T-cell (primary cell): ENCODE measurements around the gene MORN1. TPM values are rescaled to one million over a fixed set of nuclear protein-coding genes. Genes with fewer than 3 reads are reported as not detected.

Source experiments
- ATAC-seq, 4 experiments: fragments of 200-7000 bp in 3 of 4; fragments of 150-1000 bp in 1 of 4; cut with Tn5 transposase; replicated peaks in 1 of 4; 1 replicate in 3 of 4; 2 replicates in 1 of 4; pipeline ENCODE4 v1.10.0; 2021; ENCODE audit warnings: moderate library complexity in 3 of 4, mild to moderate bottlenecking in 2 of 4, moderate number of reproducible peaks in 1 of 4
- CTCF ChIA-PET, 2 donors: fragments of 300-600 bp; sonication (Branson Sonifier 250); formaldehyde crosslinking; loops; one replicate each; lab custom pipeline; 2022; ENCODE audit warnings: antibody characterized with exemption in 2 of 2; lab: Charles Lee
- POLR2A ChIA-PET, 2 donors: fragments of 300-600 bp; sonication (Branson Sonifier 250); formaldehyde crosslinking; loops; one replicate each; lab custom pipeline; 2022; ENCODE audit warnings: antibody characterized with exemption in 2 of 2; lab: Charles Lee
- DNase-seq, 35 experiments: peaks; one replicate each; pipeline versions ENCODE4 v3.0.0 to v3.0.0-alpha.2; 2013 to 2023
- H3K27ac ChIP-seq: one replicate; pipeline ENCODE4 v1.5.1; 2013; ENCODE audit warnings: low read length
- H3K27me3 ChIP-seq, 2 experiments: replicated peaks in 1 of 2; 1 replicate in 1 of 2; 2 replicates in 1 of 2; pipeline versions ENCODE4 v1.6.1 to v1.7.0; 2013; ENCODE audit warnings: low read length in 1 of 2, mixed read lengths in 1 of 2; ENCODE audit not compliant: control insufficient read depth in 2 of 2, insufficient read depth in 2 of 2; ENCODE audit errors: extremely low read depth in 1 of 2
- H3K36me3 ChIP-seq, 2 donors: 1 replicate in 1 of 2; 2 replicates in 1 of 2; pipeline versions ENCODE4 v1.6.1 to v1.7.0; 2013; ENCODE audit warnings: low read length in 1 of 2; ENCODE audit not compliant: control insufficient read depth in 2 of 2, insufficient read depth in 1 of 2; ENCODE audit errors: extremely low read depth in 1 of 2
- H3K4me1 ChIP-seq, 2 experiments: 1 replicate in 1 of 2; 2 replicates in 1 of 2; pipeline versions ENCODE4 v1.6.1 to v1.7.0; 2013; ENCODE audit warnings: low read length in 2 of 2, mixed read lengths in 1 of 2; ENCODE audit not compliant: insufficient read depth in 2 of 2, control insufficient read depth in 1 of 2; ENCODE audit errors: extremely low read depth in 1 of 2
- H3K4me3 ChIP-seq, 2 donors: 1 replicate in 1 of 2; 2 replicates in 1 of 2; pipeline versions ENCODE4 v1.5.1 to v1.7.0; 2013; ENCODE audit warnings: mild to moderate bottlenecking in 2 of 2, low read length in 1 of 2, moderate library complexity in 1 of 2; ENCODE audit not compliant: control insufficient read depth in 1 of 2; ENCODE audit errors: extremely low read depth in 1 of 2
- H3K9me3 ChIP-seq: 2 replicates; pipeline ENCODE4 v1.7.0; 2013
- H3K27ac Mint-ChIP-seq, 2 donors: one replicate each; pipeline ENCODE4 v1.8.0; 2020 to 2021; ENCODE audit warnings: mild to moderate bottlenecking in 2 of 2, mixed read lengths in 2 of 2
- H3K27me3 Mint-ChIP-seq, 2 donors: one replicate each; pipeline ENCODE4 v1.8.0; 2021 to 2022; ENCODE audit warnings: mixed read lengths in 2 of 2
- H3K36me3 Mint-ChIP-seq: one replicate; pipeline ENCODE4 v1.8.0; 2021; ENCODE audit warnings: mixed read lengths
- H3K4me1 Mint-ChIP-seq, 3 donors: one replicate each; pipeline ENCODE4 v1.8.0; 2020 to 2022; ENCODE audit warnings: mixed read lengths in 3 of 3, mild to moderate bottlenecking in 1 of 3
- H3K4me3 Mint-ChIP-seq, 3 donors: one replicate each; pipeline ENCODE4 v1.8.0; 2020 to 2022; ENCODE audit warnings: mild to moderate bottlenecking in 3 of 3, mixed read lengths in 3 of 3, moderate library complexity in 3 of 3
- H3K9me3 Mint-ChIP-seq, 3 donors: one replicate each; pipeline ENCODE4 v1.8.0; 2020 to 2022; ENCODE audit warnings: mixed read lengths in 3 of 3
- WGBS: methylation state at CpG from one replicate; pipeline ENCODE4 v1.1.5; 2013; ENCODE audit warnings: missing lambda C conversion rate; ENCODE audit not compliant: insufficient coverage; 5-methylcytosine and 5-hydroxymethylcytosine counted together
- total RNA-seq, 35 experiments: library from RNA in 6 of 35; stranded (reverse) in 6 of 35; fragments of 120-200 nt in 1 of 35; gene quantifications; one replicate each; pipeline versions ENCODE4 v1.2.1 to v1.2.4 and lab custom pipeline; 2013 to 2026

The MORN1 gene
- total RNA-seq, 5 donors from 2014 or later (not counting 1 experiment from before 2014, with no cell fraction given) = 8.2 to 17.5 (median 13.2) TPM

DNA sequence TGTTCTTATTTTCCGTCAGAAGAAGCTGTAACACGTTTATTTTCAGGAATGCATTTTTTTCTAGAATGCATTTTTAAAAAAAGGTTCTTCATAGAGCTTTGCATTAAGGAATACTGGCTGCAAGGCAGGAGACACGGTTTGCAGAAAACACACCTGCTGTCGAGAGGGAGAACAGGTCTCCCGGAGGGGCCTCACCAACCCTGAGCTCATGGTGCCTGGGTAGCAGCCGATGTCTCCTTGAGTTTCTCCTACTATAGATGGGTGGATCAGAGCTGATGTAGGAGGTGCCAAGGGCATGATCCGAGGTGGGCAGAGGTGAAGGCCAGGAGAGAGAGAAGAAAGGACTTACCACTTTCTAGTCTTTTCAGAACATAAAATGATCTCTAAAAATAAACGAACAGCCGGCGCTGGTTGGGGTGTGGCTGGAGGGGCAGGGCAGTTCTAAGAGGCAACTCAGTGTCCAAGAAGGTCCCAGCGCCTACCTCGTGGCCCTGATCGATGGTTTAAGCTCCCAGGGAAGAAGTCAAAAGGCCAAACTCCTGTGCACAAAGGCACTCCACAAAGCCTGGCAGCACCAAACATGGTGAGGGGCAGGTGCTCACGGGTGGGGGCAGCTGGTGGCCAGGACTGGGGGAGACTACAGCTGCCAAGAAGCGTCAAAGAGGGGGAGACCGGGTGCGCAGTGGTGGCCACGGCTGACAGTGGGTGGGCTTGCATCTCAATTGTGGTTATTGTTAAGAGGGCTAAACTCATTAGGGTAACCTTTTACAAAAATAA lies 12.2 kb downstream of the MORN1 start:
- H3K4me1 ChIP-seq = peaks cover 4 to 14% of the 10 kb centered on the region in 2 experiments
- ATAC-seq = no peak
- no peak overlapping the region for H3K27ac ChIP-seq
- Mint-ChIP-seq H3K27ac (no peak overlapping the region), H3K9me3 (no peaks in the 10 kb centered on the region), H3K4me1 (peaks cover 0 to 2% (median 0%) of the 10 kb centered on the region in 3 donors), H3K27me3 (no peaks in the 10 kb centered on the region), H3K36me3 (no peaks in the 10 kb centered on the region), H3K4me3 (no peak overlapping the region)
- no peaks in the 10 kb centered on the region for H3K9me3 ChIP-seq
- POLR2A ChIA-PET = no interaction called here
- DNase-seq = no peak
- no peak overlapping the region for H3K4me3 ChIP-seq
- H3K27me3 ChIP-seq = peaks cover 0 to 6% of the 10 kb centered on the region in 2 experiments
- WGBS = 85% methylated on average over 9 of the region's 18 CpGs
- CTCF ChIA-PET = no interaction called here
- H3K36me3 ChIP-seq = no peaks in the 10 kb centered on the region

DNA sequence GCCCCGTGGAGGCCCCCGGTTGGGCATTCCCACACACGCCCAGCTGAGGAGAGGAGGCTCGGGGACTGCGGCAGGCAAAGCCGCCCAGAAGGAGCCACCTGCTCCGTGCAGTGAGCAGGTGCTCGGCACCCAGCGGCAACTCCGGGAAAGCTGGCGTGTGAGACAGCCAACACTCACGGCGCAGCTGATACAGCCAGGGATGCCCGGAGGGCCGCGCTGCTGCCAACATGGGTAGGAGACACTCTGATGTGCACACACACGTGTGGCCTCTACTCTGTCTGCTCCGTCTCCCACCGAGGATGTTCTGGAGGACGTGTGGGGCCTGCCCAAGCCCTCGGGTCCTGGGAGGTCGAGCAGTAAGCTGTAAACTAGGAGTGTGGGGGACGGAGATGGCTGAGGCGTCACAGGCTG lies 12.9 kb downstream of the MORN1 start:
- CTCF ChIA-PET = no interaction called here
- Histone ChIP-seq H3K36me3 (no peaks in the 10 kb centered on the region), H3K27me3 (peaks cover 0 to 13% of the 10 kb centered on the region in 2 experiments), H3K9me3 (no peaks in the 10 kb centered on the region), H3K4me3 (no peak overlapping the region), H3K27ac (no peak overlapping the region), H3K4me1 (peaks cover 4 to 14% of the 10 kb centered on the region in 2 experiments)
- POLR2A ChIA-PET = no interaction called here
- no peaks in the 10 kb centered on the region for H3K9me3 Mint-ChIP-seq
- peaks cover 0 to 2% (median 0%) of the 10 kb centered on the region in 3 donors for H3K4me1 Mint-ChIP-seq
- no peaks in the 10 kb centered on the region for H3K36me3 Mint-ChIP-seq
- ATAC-seq (no peak), DNase-seq (no peak)
- no peaks in the 10 kb centered on the region for H3K27me3 Mint-ChIP-seq
- WGBS = 92% methylated on average over 24 of the region's 24 CpGs
- H3K27ac Mint-ChIP-seq = no peak overlapping the region
- H3K4me3 Mint-ChIP-seq = no peak overlapping the region

DNA sequence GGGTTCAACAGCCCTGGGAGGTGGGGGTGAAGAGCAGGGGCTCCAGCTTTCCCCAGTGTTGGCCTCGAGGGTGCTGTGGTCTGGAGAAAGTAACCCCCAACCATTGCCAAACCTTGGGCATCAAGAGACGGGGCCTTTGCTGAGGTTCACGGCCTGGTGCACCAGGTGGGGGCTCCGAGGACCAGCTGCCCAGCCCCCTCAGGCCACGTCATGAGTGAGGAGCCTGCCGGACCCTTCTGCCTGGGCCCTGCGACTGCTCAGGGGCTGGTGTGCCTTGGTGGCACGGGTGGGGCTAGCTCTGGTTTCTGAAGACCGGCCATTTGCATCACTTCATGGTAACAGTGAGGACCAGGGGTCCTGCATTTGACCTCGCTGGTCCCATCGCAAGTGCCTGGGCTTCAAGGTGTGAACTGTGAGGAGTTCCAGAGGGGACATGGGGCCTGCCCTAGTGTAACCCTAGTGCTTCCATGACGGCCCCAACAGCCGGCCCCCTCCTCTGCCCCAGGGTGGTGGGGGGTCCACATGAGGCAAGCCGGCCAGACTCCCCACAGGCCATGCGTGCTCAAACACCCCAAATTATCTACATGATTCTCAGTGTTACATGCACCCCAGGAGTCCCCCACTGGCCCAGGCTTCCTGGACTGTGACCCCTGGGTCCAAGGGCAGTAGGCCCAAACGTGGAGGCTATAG lies 13.5 kb downstream of the MORN1 start:
- H3K36me3 Mint-ChIP-seq = no peaks in the 10 kb centered on the region
- no peaks in the 10 kb centered on the region for H3K27me3 Mint-ChIP-seq
- no peak for ATAC-seq
- peaks cover 4 to 14% of the 10 kb centered on the region in 2 experiments for H3K4me1 ChIP-seq
- H3K27ac Mint-ChIP-seq = no peak overlapping the region
- peaks cover 0 to 2% (median 0%) of the 10 kb centered on the region in 3 donors for H3K4me1 Mint-ChIP-seq
- H3K4me3 Mint-ChIP-seq = no peak overlapping the region
- ChIA-PET POLR2A (no interaction called here), CTCF (no interaction called here)
- no peak overlapping the region for H3K4me3 ChIP-seq
- no peaks in the 10 kb centered on the region for H3K36me3 ChIP-seq
- H3K9me3 ChIP-seq = no peaks in the 10 kb centered on the region
- H3K9me3 Mint-ChIP-seq = no peaks in the 10 kb centered on the region
- peaks cover 0 to 15% of the 10 kb centered on the region in 2 experiments for H3K27me3 ChIP-seq
- 93% methylated on average over 13 of the region's 16 CpGs for WGBS
- H3K27ac ChIP-seq = no peak overlapping the region
- DNase-seq = no peak

DNA sequence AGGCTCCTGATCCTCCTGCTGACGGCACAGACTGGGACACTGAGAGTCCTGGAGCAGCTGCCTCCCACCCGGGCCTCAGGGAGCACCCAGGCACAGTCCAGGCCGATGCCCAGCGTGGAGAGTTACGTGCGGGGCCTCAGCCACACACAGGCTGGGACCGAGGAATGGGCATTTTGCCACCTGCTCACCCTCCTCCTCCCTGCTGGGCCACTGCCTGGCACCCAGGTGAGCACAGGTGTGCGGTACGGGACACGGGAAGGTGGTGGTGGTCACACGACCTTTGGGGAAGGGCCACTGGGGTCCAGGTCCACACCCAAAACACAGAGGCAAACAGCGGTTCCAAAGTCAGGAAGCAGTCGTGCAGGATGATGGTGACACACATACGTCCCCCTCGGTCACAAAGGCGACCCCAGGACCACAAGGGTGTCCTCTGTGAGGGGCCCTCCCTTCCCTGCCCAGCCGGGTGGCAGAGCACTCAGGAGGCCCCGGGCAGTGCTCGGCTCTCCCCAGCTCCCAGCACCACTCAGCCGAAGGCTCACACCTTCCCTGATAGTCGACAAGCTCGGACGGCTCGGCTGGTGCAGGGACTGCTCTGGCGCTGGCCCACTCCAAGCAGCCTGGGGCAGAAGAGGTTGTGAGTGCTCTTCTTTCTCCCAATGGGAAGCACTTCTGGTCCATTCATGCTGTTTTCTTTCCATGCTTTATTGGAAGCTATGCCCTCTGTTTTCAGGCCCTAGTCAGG lies 14.3 kb downstream of the MORN1 start:
- CTCF ChIA-PET = interaction anchor here in 1 of 2 donors (0.6 kb wide), 1 partner anchor 188 kb away, joined by 4 read pairs; no protein-coding TSS in a partner anchor
- Mint-ChIP-seq H3K27me3 (no peaks in the 10 kb centered on the region), H3K4me3 (no peak overlapping the region), H3K9me3 (no peaks in the 10 kb centered on the region), H3K36me3 (no peaks in the 10 kb centered on the region), H3K4me1 (peaks cover 0 to 2% (median 0%) of the 10 kb centered on the region in 3 donors), H3K27ac (no peak overlapping the region)
- H3K4me1 ChIP-seq = peaks cover 3 to 8% of the 10 kb centered on the region in 2 experiments
- ATAC-seq (no peak), DNase-seq (no peak)
- WGBS = 94% methylated on average over 23 of the region's 25 CpGs
- H3K4me3 ChIP-seq = no peak overlapping the region
- no peak overlapping the region for H3K27ac ChIP-seq
- peaks cover 0 to 15% of the 10 kb centered on the region in 2 experiments for H3K27me3 ChIP-seq
- no peaks in the 10 kb centered on the region for H3K9me3 ChIP-seq
- POLR2A ChIA-PET = no interaction called here
- no peaks in the 10 kb centered on the region for H3K36me3 ChIP-seq

DNA sequence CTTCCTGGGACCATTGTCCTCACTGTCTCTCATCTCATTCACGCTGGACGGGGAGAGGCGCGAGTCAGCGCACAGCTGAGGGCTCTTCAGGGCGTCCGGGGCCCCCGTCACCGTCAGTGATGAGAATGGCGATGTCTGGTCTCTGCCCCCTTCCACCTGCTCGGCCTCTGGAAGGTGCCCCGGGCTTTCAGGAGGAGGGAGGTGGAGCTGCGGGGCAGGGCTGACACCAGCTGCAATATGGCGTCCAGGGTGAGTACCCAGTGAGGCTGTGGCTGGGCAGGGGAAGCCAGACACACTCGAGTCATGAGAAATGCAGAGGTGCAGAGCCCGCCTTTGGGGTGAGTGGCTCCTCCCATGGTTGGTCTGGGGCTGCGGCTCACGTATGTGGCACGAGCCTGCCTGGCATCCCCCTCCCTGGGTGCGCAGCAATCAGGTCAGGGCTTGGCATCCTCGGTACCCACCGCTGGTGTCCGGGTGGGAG lies 15.1 kb downstream of the MORN1 start:
- POLR2A ChIA-PET = no interaction called here
- no peak overlapping the region for H3K4me3 ChIP-seq
- CTCF ChIA-PET = interaction anchor here in 1 of 2 donors (0.6 kb wide), 1 partner anchor 187 kb away, joined by 4 read pairs; no protein-coding TSS in a partner anchor
- Mint-ChIP-seq H3K4me3 (no peak overlapping the region), H3K27ac (no peak overlapping the region), H3K9me3 (no peaks in the 10 kb centered on the region), H3K36me3 (no peaks in the 10 kb centered on the region), H3K27me3 (no peaks in the 10 kb centered on the region), H3K4me1 (no peaks in the 10 kb centered on the region)
- 86% methylated on average over 23 of the region's 23 CpGs for WGBS
- H3K27ac ChIP-seq = no peak overlapping the region
- DNase-seq = no peak
- peaks cover 0 to under 1% of the 10 kb centered on the region in 2 experiments for H3K4me1 ChIP-seq
- peaks cover 0 to 15% of the 10 kb centered on the region in 2 experiments for H3K27me3 ChIP-seq
- no peaks in the 10 kb centered on the region for H3K9me3 ChIP-seq
- H3K36me3 ChIP-seq = no peaks in the 10 kb centered on the region
- ATAC-seq = no peak

DNA sequence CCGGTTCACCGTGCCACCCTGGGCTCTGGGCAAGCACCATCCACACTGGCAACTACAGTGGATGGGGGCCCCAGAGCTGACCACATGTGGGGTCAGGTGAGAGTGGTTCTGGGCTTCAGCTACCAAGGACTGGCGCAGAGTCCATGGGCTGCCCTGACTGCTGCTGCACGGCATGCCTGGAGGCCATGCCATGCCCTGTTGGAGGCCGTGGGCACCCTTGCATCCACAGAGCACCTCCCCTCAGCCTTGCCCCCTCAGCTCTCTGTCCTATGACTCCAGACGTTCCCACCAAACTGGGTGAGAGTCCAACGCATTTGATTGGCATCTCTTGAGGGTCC lies 15.5 kb downstream of the MORN1 start:
- peaks cover 0 to 15% of the 10 kb centered on the region in 2 experiments for H3K27me3 ChIP-seq
- WGBS = 76% methylated on average over 7 of the region's 7 CpGs
- DNase-seq = no peak
- Mint-ChIP-seq H3K27ac (no peak overlapping the region), H3K4me1 (no peaks in the 10 kb centered on the region), H3K36me3 (peaks cover 2% of the 10 kb centered on the region), H3K27me3 (no peaks in the 10 kb centered on the region), H3K9me3 (no peaks in the 10 kb centered on the region), H3K4me3 (no peak overlapping the region)
- POLR2A ChIA-PET = no interaction called here
- H3K4me1 ChIP-seq = no peaks in the 10 kb centered on the region
- ATAC-seq = no peak
- no peaks in the 10 kb centered on the region for H3K9me3 ChIP-seq
- H3K4me3 ChIP-seq = no peak overlapping the region
- H3K36me3 ChIP-seq = no peaks in the 10 kb centered on the region
- CTCF ChIA-PET = no interaction called here
- no peak overlapping the region for H3K27ac ChIP-seq
